ENCODE results near the gene PCID2.

GRCh38 chr13:113233101-113233500 lies 24.6 kb upstream of the PCID2 start:
- TF ChIP-seq, protein P1, sequence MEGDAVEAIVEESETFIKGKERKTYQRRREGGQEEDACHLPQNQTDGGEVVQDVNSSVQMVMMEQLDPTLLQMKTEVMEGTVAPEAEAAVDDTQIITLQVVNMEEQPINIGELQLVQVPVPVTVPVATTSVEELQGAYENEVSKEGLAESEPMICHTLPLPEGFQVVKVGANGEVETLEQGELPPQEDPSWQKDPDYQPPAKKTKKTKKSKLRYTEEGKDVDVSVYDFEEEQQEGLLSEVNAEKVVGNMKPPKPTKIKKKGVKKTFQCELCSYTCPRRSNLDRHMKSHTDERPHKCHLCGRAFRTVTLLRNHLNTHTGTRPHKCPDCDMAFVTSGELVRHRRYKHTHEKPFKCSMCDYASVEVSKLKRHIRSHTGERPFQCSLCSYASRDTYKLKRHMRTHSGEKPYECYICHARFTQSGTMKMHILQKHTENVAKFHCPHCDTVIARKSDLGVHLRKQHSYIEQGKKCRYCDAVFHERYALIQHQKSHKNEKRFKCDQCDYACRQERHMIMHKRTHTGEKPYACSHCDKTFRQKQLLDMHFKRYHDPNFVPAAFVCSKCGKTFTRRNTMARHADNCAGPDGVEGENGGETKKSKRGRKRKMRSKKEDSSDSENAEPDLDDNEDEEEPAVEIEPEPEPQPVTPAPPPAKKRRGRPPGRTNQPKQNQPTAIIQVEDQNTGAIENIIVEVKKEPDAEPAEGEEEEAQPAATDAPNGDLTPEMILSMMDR (conservative IDR thresholded peaks at IDR 0.05; ENCODE audit: low read depth in 2 of 2), result no peak
- TF ChIP-seq EZH2 (IDR thresholded peaks at IDR 0.05; ENCODE audit: low read depth, unreplicated experiment) (no peak), EZH2phosphoT487 (IDR thresholded peaks at IDR 0.05; ENCODE audit: unreplicated experiment) (no peak)
